NCI-H2227 (cell line): ENCODE results near the gene THBS4.
"Not testable (repeated sequence)": the region's sequence is repeated elsewhere in the genome, so short reads cannot be mapped to it uniquely, and the experiment has no call there.

Experiments used
- DNase-seq: peaks from one replicate; lab custom pipeline; 2025; ENCODE audit not compliant: unreplicated experiment; lab: John Stamatoyannopoulos, UW

The THBS4 gene

GRCh38 chr5:80111376-80111990, 76.3 kb downstream of the THBS4 start:
- DNase-seq: not testable (repeated sequence)

- no peak for DNase-seq
These were observed 79.7 kb downstream of the THBS4 start for GRCh38 chr5:80114860-80115259.

GRCh38 chr5:80116000-80116399, 80.9 kb downstream of the THBS4 start:
- DNase-seq: no peak

- DNase-seq: no peak
These were observed 81.3 kb downstream of the THBS4 start for GRCh38 chr5:80116465-80116864.

- DNase-seq: no peak
These were observed 82.3 kb downstream of the THBS4 start for GRCh38 chr5:80117446-80117845.

- no peak for DNase-seq
These were observed 84.2 kb downstream of the THBS4 start for GRCh38 chr5:80119372-80119771.

GRCh38 chr5:80122579-80122978, 87.4 kb downstream of the THBS4 start:
- DNase-seq: no peak

- DNase-seq: no peak
These were observed 89.2 kb downstream of the THBS4 start for GRCh38 chr5:80124121-80124918.

GRCh38 chr5:80125022-80125961, 90.1 kb downstream of the THBS4 start:
- no peak for DNase-seq

- no peak for DNase-seq
These were observed 90.9 kb downstream of the THBS4 start for GRCh38 chr5:80125962-80126480.

GRCh38 chr5:80127116-80127552, 92.0 kb downstream of the THBS4 start:
- no peak for DNase-seq

- DNase-seq: no peak
These were observed 93.0 kb downstream of the THBS4 start for GRCh38 chr5:80128141-80128540.

GRCh38 chr5:80129146-80129545, 94.0 kb downstream of the THBS4 start:
- DNase-seq: no peak
